GM12878 (cell line): ENCODE results near the gene XPNPEP1. TPM values are rescaled to one million over a fixed set of nuclear protein-coding genes. Genes with fewer than 3 reads are reported as not detected.

Experiments used
- ATAC-seq: fragments of 200-7000 bp; cut with Tn5 transposase; 3 replicates; pipeline ENCODE4 v1.9.1; 2020; ENCODE audit warnings: mild to moderate bottlenecking, moderate library complexity
- BruUV-seq: library from RNA; stranded (reverse); fragments of 400-500 nt; replicated peaks from 2 replicates; lab custom pipeline; 2021; lab: Mats Ljungman, UMichigan
- CTCF ChIA-PET: fragments of 300-600 bp; sonication (Branson Sonifier 250); formaldehyde crosslinking; extraction: SDS; loops from one replicate; lab custom pipeline; 2021; ENCODE audit warnings: inconsistent platforms; lab: Yijun Ruan, JAX
- POLR2A ChIA-PET: fragments of 350-600 bp; formaldehyde crosslinking; extraction: SDS; loops from one replicate; lab custom pipeline; 2021; ENCODE audit warnings: inconsistent platforms; lab: Charles Lee
- RAD21 ChIA-PET: fragments of 300-600 bp; sonication (Branson Sonifier 250); formaldehyde crosslinking; loops from one replicate; lab custom pipeline; 2023; ENCODE audit warnings: antibody characterized with exemption; ENCODE audit not compliant: unreplicated experiment; lab: Charles Lee
- SMC1A ChIA-PET: fragments of 300-600 bp; sonication (Branson Sonifier 250); formaldehyde crosslinking; loops from one replicate; lab custom pipeline; 2023; ENCODE audit not compliant: unreplicated experiment, uncharacterized antibody; lab: Charles Lee
- DNase-seq: peaks from one replicate; pipeline ENCODE4 v3.0.0-alpha.2; 2011; ENCODE audit warnings: low read depth, low spot score
- FAIRE-seq: peaks from 3 replicates; lab custom pipeline; 2011; peaks lifted over from hg19 to GRCh38; lab: Jason Lieb, UNC
- H2AFZ ChIP-seq: 2 replicates; pipeline ENCODE4 v1.6.0; 2011; ENCODE audit warnings: low read depth, low read length, control low read depth; ENCODE audit not compliant: control insufficient read depth
- H3K27ac ChIP-seq: 2 replicates; pipeline ENCODE4 v1.5.1; 2011; ENCODE audit warnings: control low read depth; ENCODE audit not compliant: control insufficient read depth, insufficient read depth
- H3K27me3 ChIP-seq, 2 experiments: replicated peaks in 1 of 2; 2 replicates each; pipeline versions ENCODE4 v1.6.0 to v1.6.1; 2011; ENCODE audit warnings: low read length in 1 of 2; ENCODE audit not compliant: control insufficient read depth in 2 of 2, insufficient read depth in 2 of 2
- H3K36me3 ChIP-seq, 2 experiments: 2 replicates each; pipeline ENCODE4 v1.5.1; 2011; ENCODE audit warnings: low read length in 1 of 2; ENCODE audit not compliant: control insufficient read depth in 2 of 2, insufficient read depth in 2 of 2
- H3K4me1 ChIP-seq: 2 replicates; pipeline ENCODE4 v1.6.1; 2011; ENCODE audit warnings: mild to moderate bottlenecking, low read length, moderate library complexity, mixed read lengths; ENCODE audit not compliant: control insufficient read depth, insufficient read depth
- H3K4me2 ChIP-seq: 2 replicates; pipeline ENCODE4 v1.6.0; 2011; ENCODE audit warnings: control low read depth; ENCODE audit not compliant: control insufficient read depth, insufficient read depth
- H3K4me3 ChIP-seq: fragments of 200-600 bp; sonication (generic); 2 replicates; pipeline ENCODE4 v1.5.1; 2016
- H3K79me2 ChIP-seq: 2 replicates; pipeline ENCODE4 v1.6.0; 2011; ENCODE audit warnings: low read length; ENCODE audit not compliant: control insufficient read depth, insufficient read depth
- H3K9ac ChIP-seq: 2 replicates; pipeline ENCODE4 v1.8.0; 2011; ENCODE audit warnings: low read length, control low read depth, mixed read lengths; ENCODE audit not compliant: control insufficient read depth, insufficient read depth
- H3K9me3 ChIP-seq: replicated peaks from 3 replicates; pipeline ENCODE4 v1.5.1; 2011; ENCODE audit warnings: mild to moderate bottlenecking, low read length; ENCODE audit not compliant: control insufficient read depth, insufficient read depth
- H4K20me1 ChIP-seq: 2 replicates; pipeline ENCODE4 v1.6.0; 2011; ENCODE audit not compliant: control insufficient read depth, insufficient read depth
- DPF2 ChIP-seq: fragments of 450-650 bp; IDR thresholded peaks from 2 replicates; pipeline ENCODE4 v1.6.1; 2017; ENCODE audit warnings: mild to moderate bottlenecking
- GABPA ChIP-seq: IDR thresholded peaks from 2 replicates; pipeline ENCODE4 v1.6.1; 2014; ENCODE audit warnings: antibody characterized with exemption, low read depth, mild to moderate bottlenecking, inconsistent platforms
- RAD21 ChIP-seq: IDR thresholded peaks from 2 replicates; pipeline ENCODE4 v1.6.1; 2011; ENCODE audit warnings: mild to moderate bottlenecking, low read depth, low read length, moderate library complexity; ENCODE audit not compliant: insufficient read depth
- RCOR1 ChIP-seq: conservative IDR thresholded peaks from 2 replicates; pipeline ENCODE4 v1.6.1; 2012; ENCODE audit warnings: low read depth, low read length, improper control_type of control experiment
- SMAD1 ChIP-seq: fragments of 450-650 bp; IDR thresholded peaks from 2 replicates; pipeline ENCODE4 v1.6.1; 2018; ENCODE audit warnings: mild to moderate bottlenecking, low read depth; ENCODE audit not compliant: partially characterized antibody
- SMC3 ChIP-seq: IDR thresholded peaks from 2 replicates; pipeline ENCODE4 v1.6.1; 2011; ENCODE audit warnings: low read length, improper control_type of control experiment, borderline replicate concordance
- TAF1 ChIP-seq: IDR thresholded peaks from 2 replicates; pipeline ENCODE4 v1.6.1; 2011; ENCODE audit warnings: mild to moderate bottlenecking, low read depth, low read length, borderline replicate concordance
- TCF3 ChIP-seq: IDR thresholded peaks from 2 replicates; pipeline ENCODE4 v1.6.1; 2012; ENCODE audit warnings: low read depth, mild to moderate bottlenecking, low read length, borderline replicate concordance; ENCODE audit not compliant: insufficient read depth
- YY1 ChIP-seq: IDR thresholded peaks from 2 replicates; pipeline ENCODE4 v1.6.1; 2011; ENCODE audit warnings: low read depth, mild to moderate bottlenecking, low read length
- whole genome bisulfite sequencing: methylation state at CpG from one replicate; pipeline ENCODE4 v1.1.6; 2016; ENCODE audit warnings: low lambda C conversion rate; ENCODE audit not compliant: insufficient replicate concordance, insufficient coverage; ENCODE audit errors: missing lambda C conversion rate; 5-methylcytosine and 5-hydroxymethylcytosine counted together
- in situ Hi-C: fragments of 300-500 bp; cut with MboI; formaldehyde crosslinking; loops from 9 replicates; pipeline ENCODE4 v1.14.3; 2018; ENCODE audit warnings: mixed read lengths
- intact Hi-C: fragments of 100-400 bp; cut with micrococcal nuclease; formaldehyde crosslinking; loops from one replicate; pipeline ENCODE4 v1.14.2; 2022; ENCODE audit not compliant: unreplicated experiment
- polyA plus RNA-seq, 11 experiments: library from polyadenylated mRNA; depleted of rRNA in 4 of 11; unstranded in 6 of 11; stranded (reverse) in 5 of 11; fragments of >200 nt; fragmentation: Nextera tagmentation in 4 of 11; fragmentation: Illumina TruSeq in 1 of 11; extraction: Ambion mirVana in 4 of 11; extraction: Trizol in 1 of 11; gene quantifications; 1 replicate in 1 of 11; 2 replicates in 10 of 11; pipeline versions ENCODE4 v1.2.1 to v1.2.3, GENCODE V29; 2011 to 2016; ENCODE audit warnings: inconsistent platforms in 2 of 11, missing spikeins in 2 of 11, low read depth in 1 of 11
- total RNA-seq, 4 experiments: library from RNA; depleted of rRNA in 3 of 4; stranded (reverse); fragments of >200 nt in 3 of 4; fragmentation: Illumina TruSeq in 1 of 4; extraction: Trizol in 1 of 4; gene quantifications; 2 replicates each; pipeline versions ENCODE4 v1.2.1 to v1.2.3, GENCODE V29; 2013 to 2021
- TF ChIP-seq, protein P1 (sequence below), 3 experiments: IDR thresholded peaks in 2 of 3; conservative IDR thresholded peaks in 1 of 3; 2 replicates each; pipeline ENCODE4 v1.5.1; 2011; ENCODE audit warnings: low read depth in 3 of 3, low read length in 3 of 3, mild to moderate bottlenecking in 3 of 3, control low read depth in 2 of 3, moderate library complexity in 2 of 3, inconsistent platforms in 1 of 3, mixed read lengths in 1 of 3; ENCODE audit not compliant: control insufficient read depth in 2 of 3, insufficient read depth in 1 of 3; ENCODE audit errors: extremely low read depth in 1 of 3
- TF ChIP-seq, protein P2 (sequence below): IDR thresholded peaks from 2 replicates; pipeline ENCODE4 v1.6.1; 2012; ENCODE audit warnings: low read depth, low read length, improper control_type of control experiment

The XPNPEP1 gene
- total and polyA plus RNA-seq, 10 of the 15 experiments (the other 5 are each of a cell fraction or from before 2014, with no cell fraction given): 22.7 to 108 (median 43.5) TPM

DNA sequence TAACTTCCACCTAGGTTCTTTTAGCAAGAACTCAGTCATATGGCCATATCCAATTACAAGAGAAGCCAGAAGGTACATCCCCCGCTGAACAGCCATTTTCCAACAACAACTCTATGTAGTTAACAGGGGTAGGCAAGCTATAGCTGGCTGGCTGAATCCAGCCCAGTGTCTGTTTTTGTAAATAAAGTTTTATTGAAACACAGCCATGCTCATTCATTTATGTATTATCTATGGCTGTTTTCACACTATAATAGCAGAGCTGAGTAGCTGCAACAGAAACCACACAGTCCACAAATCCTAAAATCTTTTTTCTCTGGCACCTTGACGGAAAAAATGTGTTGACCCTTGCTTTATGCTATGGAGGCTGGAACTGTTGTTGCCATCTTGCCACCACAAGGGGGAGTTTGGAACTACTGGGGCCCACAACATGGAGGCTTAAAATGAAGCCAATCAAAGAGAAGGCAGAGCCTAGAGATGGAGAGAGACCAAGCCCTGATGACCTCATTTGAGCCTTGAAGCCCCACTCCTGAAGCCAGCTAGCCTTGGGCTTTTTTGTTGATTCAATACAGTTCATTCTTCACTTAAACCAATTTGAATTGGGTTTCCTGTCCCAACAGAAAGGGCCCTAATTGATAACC lies 33.3 kb upstream of the XPNPEP1 start (continued):
- peak; percentile 58 for TF ChIP-seq RAD21
- TF ChIP-seq, protein P1, sequence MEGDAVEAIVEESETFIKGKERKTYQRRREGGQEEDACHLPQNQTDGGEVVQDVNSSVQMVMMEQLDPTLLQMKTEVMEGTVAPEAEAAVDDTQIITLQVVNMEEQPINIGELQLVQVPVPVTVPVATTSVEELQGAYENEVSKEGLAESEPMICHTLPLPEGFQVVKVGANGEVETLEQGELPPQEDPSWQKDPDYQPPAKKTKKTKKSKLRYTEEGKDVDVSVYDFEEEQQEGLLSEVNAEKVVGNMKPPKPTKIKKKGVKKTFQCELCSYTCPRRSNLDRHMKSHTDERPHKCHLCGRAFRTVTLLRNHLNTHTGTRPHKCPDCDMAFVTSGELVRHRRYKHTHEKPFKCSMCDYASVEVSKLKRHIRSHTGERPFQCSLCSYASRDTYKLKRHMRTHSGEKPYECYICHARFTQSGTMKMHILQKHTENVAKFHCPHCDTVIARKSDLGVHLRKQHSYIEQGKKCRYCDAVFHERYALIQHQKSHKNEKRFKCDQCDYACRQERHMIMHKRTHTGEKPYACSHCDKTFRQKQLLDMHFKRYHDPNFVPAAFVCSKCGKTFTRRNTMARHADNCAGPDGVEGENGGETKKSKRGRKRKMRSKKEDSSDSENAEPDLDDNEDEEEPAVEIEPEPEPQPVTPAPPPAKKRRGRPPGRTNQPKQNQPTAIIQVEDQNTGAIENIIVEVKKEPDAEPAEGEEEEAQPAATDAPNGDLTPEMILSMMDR (IDR thresholded peaks at IDR 0.05 in 2 of 3, conservative IDR thresholded peaks at IDR 0.05 in 1 of 3; ENCODE audit: control insufficient read depth in 2 of 3, extremely low read depth in 1 of 3, insufficient read depth in 1 of 3, low read depth in 3 of 3, low read length in 3 of 3): peak; percentile 57 to 76 (median 67)
- TF ChIP-seq TAF1: no peak
- TF ChIP-seq DPF2: no peak
- no peak for TF ChIP-seq TCF3
- peak; percentile 51 for TF ChIP-seq SMC3
- TF ChIP-seq RCOR1: no peak
- TF ChIP-seq SMAD1: no peak
- peak; percentile 92 for TF ChIP-seq YY1

DNA sequence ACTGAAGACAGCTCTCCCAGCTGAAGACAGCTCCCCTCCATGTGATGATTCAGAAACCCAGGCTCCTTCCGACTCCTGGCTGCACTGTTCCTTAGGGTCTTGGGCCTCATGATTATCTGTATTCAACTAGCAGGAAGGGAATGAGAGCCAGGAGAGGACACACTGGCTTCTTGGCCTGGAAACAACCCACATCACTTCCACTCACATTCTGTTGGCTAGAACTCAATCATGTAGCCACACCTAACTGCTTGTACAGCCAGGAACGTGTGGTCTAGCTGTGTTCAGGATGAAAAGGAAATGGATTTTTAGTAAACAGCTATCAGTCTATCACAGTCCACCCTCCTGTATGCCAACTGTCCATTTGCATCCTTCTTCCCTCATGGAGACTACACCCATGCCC lies 30.5 kb upstream of the XPNPEP1 start:
- H3K4me1 ChIP-seq: peaks cover 23% of the 10 kb centered on the region
- H3K9ac ChIP-seq: no peak overlapping the region
- H2AFZ ChIP-seq: no peak overlapping the region
- TF ChIP-seq GABPA: no peak
- TF ChIP-seq, protein P2, sequence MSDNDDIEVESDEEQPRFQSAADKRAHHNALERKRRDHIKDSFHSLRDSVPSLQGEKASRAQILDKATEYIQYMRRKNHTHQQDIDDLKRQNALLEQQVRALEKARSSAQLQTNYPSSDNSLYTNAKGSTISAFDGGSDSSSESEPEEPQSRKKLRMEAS: no peak
- ChIA-PET CTCF (interaction anchor here (3.2 kb wide), 1 partner anchor 69 kb away, joined by 15 read pairs; no protein-coding TSS in a partner anchor), SMC1A (interaction anchor here (0.8 to 1.5 kb wide), 3 partner anchors 23 to 69 kb away, joined by 3 to 6 read pairs (median 4); no protein-coding TSS in a partner anchor), RAD21 (interaction anchor here (1.2 kb wide), 1 partner anchor 69 kb away, joined by 3 read pairs; no protein-coding TSS in a partner anchor), POLR2A (no interaction called here)
- FAIRE-seq: no peak
- H4K20me1 ChIP-seq: no peaks in the 10 kb centered on the region
- H3K4me2 ChIP-seq: no peak overlapping the region
- DNase-seq: no peak
- 59% methylated on average over 2 of the region's 2 CpGs for WGBS
- no TSS peak for BruUV-seq
- no peaks in the 10 kb centered on the region for H3K36me3 ChIP-seq
- intact Hi-C loops: loop anchor here (10.0 kb wide), 1 partner anchor 321 kb away; no protein-coding TSS in a partner anchor
- no peak overlapping the region for H3K27ac ChIP-seq
- no peak for ATAC-seq
- no peak overlapping the region for H3K4me3 ChIP-seq
- no peaks in the 10 kb centered on the region for H3K27me3 ChIP-seq
- H3K9me3 ChIP-seq: no peaks in the 10 kb centered on the region; the same call in 2 of the 3 replicates
- in situ Hi-C loops: no loop called here
- no peaks in the 10 kb centered on the region for H3K79me2 ChIP-seq
